ENCODE data around the gene B4GALNT4.
A peak's percentile ranks its signal among the peaks of the same experiment; 100 is the strongest.

B4GALNT4 gene

DNA sequence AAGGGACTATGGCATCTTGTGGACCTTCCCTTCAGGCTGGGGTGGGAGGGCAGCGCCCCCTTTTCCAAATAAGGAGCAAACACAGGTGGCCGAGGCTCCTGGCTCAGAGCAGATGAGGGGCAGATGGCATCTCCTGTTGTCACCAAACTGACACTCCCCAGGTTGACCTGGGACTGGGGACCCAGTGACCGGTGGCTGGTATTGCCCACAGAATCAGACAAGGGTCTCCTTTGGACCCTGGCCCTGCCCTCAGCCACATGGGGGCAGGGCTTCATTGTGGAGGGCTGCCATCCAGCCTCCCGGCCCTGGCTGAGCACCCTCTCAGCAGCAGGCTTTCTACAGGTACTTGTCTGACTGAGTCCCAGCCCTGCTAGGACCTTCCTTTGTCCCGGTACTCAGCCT lies 46.3 kb downstream of the B4GALNT4 start:
- Histone ChIP-seq H3K27me3 (ENCODE audit: control insufficient read depth in 5 of 5, insufficient read depth in 4 of 5, low read length in 5 of 5) (peaks cover 14 to 38% (median 21%) of the 10 kb centered on the region in 5 donors), H3K9ac (ENCODE audit: low read length in 5 of 5) (peak overlapping the region in 2 of 5 donors; percentile 53 to 55), H3K4me1 (ENCODE audit: control insufficient read depth in 5 of 5, insufficient read depth in 5 of 5, low read length in 5 of 5) (peaks cover 0 to 44% (median 30%) of the 10 kb centered on the region in 5 donors), H3K9me3 (ENCODE audit: control insufficient read depth in 5 of 5, low read length in 5 of 5) (no peaks in the 10 kb centered on the region), H3K36me3 (ENCODE audit: control insufficient read depth in 5 of 5, insufficient read depth in 5 of 5, low read length in 5 of 5) (no peaks in the 10 kb centered on the region), H3K4me3 (ENCODE audit: low read depth in 1 of 5, low read length in 5 of 5) (peak overlapping the region in 4 of 5 donors; percentile 44 to 82 (median 64)), H3K27ac (ENCODE audit: low read depth, low read length) (peak overlapping the region; percentile 46)

GRCh38 chr11:416051-416756 lies 46.9 kb downstream of the B4GALNT4 start:
- Histone ChIP-seq H3K4me3 (ENCODE audit: low read depth in 1 of 5, low read length in 5 of 5) (peak overlapping the region in 4 of 5 donors; percentile 55 to 82 (median 64)), H3K36me3 (ENCODE audit: control insufficient read depth in 5 of 5, insufficient read depth in 5 of 5, low read length in 5 of 5) (no peaks in the 10 kb centered on the region), H3K9me3 (ENCODE audit: control insufficient read depth in 5 of 5, low read length in 5 of 5) (no peaks in the 10 kb centered on the region), H3K4me1 (ENCODE audit: control insufficient read depth in 5 of 5, insufficient read depth in 5 of 5, low read length in 5 of 5) (peaks cover 0 to 44% (median 30%) of the 10 kb centered on the region in 5 donors), H3K9ac (ENCODE audit: low read length in 5 of 5) (peak overlapping the region in 3 of 5 donors; percentile 51 to 56 (median 53)), H3K27ac (ENCODE audit: low read depth, low read length) (peak overlapping the region; percentile 46), H3K27me3 (ENCODE audit: control insufficient read depth in 5 of 5, insufficient read depth in 4 of 5, low read length in 5 of 5) (peaks cover 14 to 38% (median 21%) of the 10 kb centered on the region in 5 donors)

DNA sequence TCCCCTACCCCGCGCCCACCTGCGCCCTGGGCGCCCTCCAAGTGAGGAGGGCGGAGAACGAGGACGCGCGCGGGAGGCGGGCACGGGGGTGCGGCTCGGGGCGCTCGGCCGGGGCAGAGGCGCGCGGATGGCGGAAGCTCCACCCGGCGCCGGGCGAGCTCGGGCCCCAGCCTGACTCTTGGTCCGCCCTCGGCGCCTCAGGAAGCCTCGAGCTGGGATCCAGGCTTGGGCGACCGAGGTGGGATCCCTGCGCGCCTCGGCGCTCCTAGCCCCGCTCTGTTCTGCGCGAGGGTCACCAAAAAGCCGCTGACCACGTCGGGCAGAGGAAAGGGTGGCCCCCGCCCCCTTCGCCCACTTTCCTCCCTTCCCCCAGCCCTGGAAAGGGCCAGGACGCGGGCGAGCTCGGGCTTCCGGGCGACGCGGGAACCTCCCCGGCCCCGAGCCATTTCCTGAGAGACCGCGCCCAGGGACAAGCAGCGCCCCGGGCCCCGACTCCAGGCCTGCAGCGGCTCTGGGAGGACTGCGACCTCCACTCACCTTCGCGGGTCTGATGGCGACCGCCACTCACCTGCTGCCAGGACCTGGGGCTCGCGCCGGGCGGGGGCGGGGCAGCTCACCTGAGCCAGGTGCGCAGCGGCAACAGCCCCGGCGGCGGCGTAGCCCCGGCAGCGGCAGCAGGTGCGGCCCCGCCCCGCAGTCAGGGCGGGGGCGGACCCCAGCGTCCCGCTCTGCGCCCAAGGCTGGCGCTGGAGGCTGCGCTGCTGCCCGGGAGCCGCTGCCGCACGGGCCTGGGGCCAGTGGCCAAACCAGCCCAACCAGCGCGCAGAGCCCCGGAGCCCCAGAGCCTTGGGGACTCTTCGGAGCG lies 47.7 kb downstream of the B4GALNT4 start:
- peak overlapping the region in 3 of 5 donors; percentile 30 to 56 (median 51) for H3K9ac ChIP-seq (ENCODE audit: low read length in 5 of 5)
- H3K27me3 ChIP-seq (ENCODE audit: control insufficient read depth in 5 of 5, insufficient read depth in 4 of 5, low read length in 5 of 5): peaks cover 14 to 38% (median 21%) of the 10 kb centered on the region in 5 donors
- H3K36me3 ChIP-seq (ENCODE audit: control insufficient read depth in 5 of 5, insufficient read depth in 5 of 5, low read length in 5 of 5): no peaks in the 10 kb centered on the region
- peak overlapping the region in 4 of 5 donors; percentile 55 to 82 (median 64) for H3K4me3 ChIP-seq (ENCODE audit: low read depth in 1 of 5, low read length in 5 of 5)
- peak overlapping the region; percentile 46 for H3K27ac ChIP-seq (ENCODE audit: low read depth, low read length)
- no peaks in the 10 kb centered on the region for H3K9me3 ChIP-seq (ENCODE audit: control insufficient read depth in 5 of 5, low read length in 5 of 5)
- H3K4me1 ChIP-seq (ENCODE audit: control insufficient read depth in 5 of 5, insufficient read depth in 5 of 5, low read length in 5 of 5): peaks cover 0 to 44% (median 30%) of the 10 kb centered on the region in 5 donors

- no peak overlapping the region for H3K27ac ChIP-seq (ENCODE audit: low read depth, low read length)
- H3K27me3 ChIP-seq (ENCODE audit: control insufficient read depth in 5 of 5, insufficient read depth in 4 of 5, low read length in 5 of 5): peaks cover 14 to 38% (median 21%) of the 10 kb centered on the region in 5 donors
- peak overlapping the region in 3 of 5 donors; percentile 61 to 82 (median 68) for H3K4me3 ChIP-seq (ENCODE audit: low read depth in 1 of 5, low read length in 5 of 5)
- no peaks in the 10 kb centered on the region for H3K9me3 ChIP-seq (ENCODE audit: control insufficient read depth in 5 of 5, low read length in 5 of 5)
- H3K36me3 ChIP-seq (ENCODE audit: control insufficient read depth in 5 of 5, insufficient read depth in 5 of 5, low read length in 5 of 5): no peaks in the 10 kb centered on the region
- H3K9ac ChIP-seq (ENCODE audit: low read length in 5 of 5): no peak overlapping the region
- peaks cover 0 to 44% (median 30%) of the 10 kb centered on the region in 5 donors for H3K4me1 ChIP-seq (ENCODE audit: control insufficient read depth in 5 of 5, insufficient read depth in 5 of 5, low read length in 5 of 5)
These were observed 48.5 kb downstream of the B4GALNT4 start for GRCh38 chr11:417652-418342.

DNA sequence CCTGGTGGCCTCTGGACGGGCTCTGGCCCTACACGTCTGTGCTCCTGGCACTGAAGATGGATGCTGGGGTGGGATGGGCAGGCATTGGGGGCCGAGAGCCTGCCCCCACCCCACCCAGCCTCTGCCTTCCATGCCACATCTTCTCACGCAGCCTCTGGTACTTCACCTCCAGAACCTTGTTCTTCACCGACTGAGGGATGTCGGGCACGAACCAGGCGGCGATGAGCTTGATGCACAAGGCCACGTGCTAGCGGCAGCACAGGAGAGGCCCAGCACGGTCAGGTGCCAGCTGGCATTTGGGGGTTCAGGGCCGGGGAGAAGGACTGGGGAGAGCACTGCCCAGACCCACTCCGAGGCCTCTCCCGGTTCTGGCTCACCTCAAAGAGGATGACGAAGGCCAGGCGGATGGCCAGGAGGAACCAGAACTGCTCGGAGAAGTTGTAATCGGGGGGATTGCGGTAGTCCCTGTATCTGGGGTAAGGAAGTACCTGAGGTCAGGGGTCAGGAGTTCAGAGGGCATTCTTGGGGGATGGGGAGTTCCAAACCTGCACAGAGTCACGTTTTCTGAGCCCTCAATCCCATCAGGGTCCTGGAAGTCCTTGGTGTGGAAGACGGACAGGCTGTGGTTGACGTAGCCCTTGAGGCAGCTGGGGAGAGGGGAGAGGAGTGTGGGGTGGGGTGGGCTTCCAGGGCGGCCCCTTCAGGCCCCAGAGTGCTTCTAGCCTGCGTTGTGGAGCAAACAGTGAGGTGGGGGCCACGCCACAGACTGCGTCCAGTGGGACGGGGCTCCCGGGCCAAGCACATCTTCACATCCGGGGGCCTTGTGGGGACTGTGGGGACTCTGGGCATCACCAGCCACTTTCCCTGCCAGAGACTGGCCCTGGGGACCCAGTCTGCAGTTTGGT lies 49.3 kb downstream of the B4GALNT4 start:
- Histone ChIP-seq H3K27me3 (ENCODE audit: control insufficient read depth in 5 of 5, insufficient read depth in 4 of 5, low read length in 5 of 5) (peaks cover 14 to 42% (median 22%) of the 10 kb centered on the region in 5 donors), H3K27ac (ENCODE audit: low read depth, low read length) (no peak overlapping the region), H3K9ac (ENCODE audit: low read length in 5 of 5) (no peak overlapping the region), H3K36me3 (ENCODE audit: control insufficient read depth in 5 of 5, insufficient read depth in 5 of 5, low read length in 5 of 5) (no peaks in the 10 kb centered on the region), H3K9me3 (ENCODE audit: control insufficient read depth in 5 of 5, low read length in 5 of 5) (no peaks in the 10 kb centered on the region), H3K4me3 (ENCODE audit: low read depth in 1 of 5, low read length in 5 of 5) (no peak overlapping the region), H3K4me1 (ENCODE audit: control insufficient read depth in 5 of 5, insufficient read depth in 5 of 5, low read length in 5 of 5) (peaks cover 0 to 38% (median 27%) of the 10 kb centered on the region in 5 donors)

- peaks cover 0 to 30% (median 19%) of the 10 kb centered on the region in 5 donors for H3K4me1 ChIP-seq (ENCODE audit: control insufficient read depth in 5 of 5, insufficient read depth in 5 of 5, low read length in 5 of 5)
- H3K9ac ChIP-seq (ENCODE audit: low read length in 5 of 5): no peak overlapping the region
- no peak overlapping the region for H3K4me3 ChIP-seq (ENCODE audit: low read depth in 1 of 5, low read length in 5 of 5)
- H3K36me3 ChIP-seq (ENCODE audit: control insufficient read depth in 5 of 5, insufficient read depth in 5 of 5, low read length in 5 of 5): no peaks in the 10 kb centered on the region
- peaks cover 14 to 40% (median 23%) of the 10 kb centered on the region in 5 donors for H3K27me3 ChIP-seq (ENCODE audit: control insufficient read depth in 5 of 5, insufficient read depth in 4 of 5, low read length in 5 of 5)
- no peaks in the 10 kb centered on the region for H3K9me3 ChIP-seq (ENCODE audit: control insufficient read depth in 5 of 5, low read length in 5 of 5)
- no peak overlapping the region for H3K27ac ChIP-seq (ENCODE audit: low read depth, low read length)
These were observed 50.1 kb downstream of the B4GALNT4 start for GRCh38 chr11:419248-420005.

GRCh38 chr11:420054-420910 lies 51.0 kb downstream of the B4GALNT4 start:
- Histone ChIP-seq H3K9ac (ENCODE audit: low read length in 5 of 5) (no peak overlapping the region), H3K36me3 (ENCODE audit: control insufficient read depth in 5 of 5, insufficient read depth in 5 of 5, low read length in 5 of 5) (no peaks in the 10 kb centered on the region), H3K9me3 (ENCODE audit: control insufficient read depth in 5 of 5, low read length in 5 of 5) (peaks cover 0 to 2% (median 0%) of the 10 kb centered on the region in 5 donors), H3K4me1 (ENCODE audit: control insufficient read depth in 5 of 5, insufficient read depth in 5 of 5, low read length in 5 of 5) (peaks cover 0 to 25% (median 17%) of the 10 kb centered on the region in 5 donors), H3K27ac (ENCODE audit: low read depth, low read length) (no peak overlapping the region), H3K4me3 (ENCODE audit: low read depth in 1 of 5, low read length in 5 of 5) (no peak overlapping the region), H3K27me3 (ENCODE audit: control insufficient read depth in 5 of 5, insufficient read depth in 4 of 5, low read length in 5 of 5) (peaks cover 14 to 36% (median 19%) of the 10 kb centered on the region in 5 donors)

- H3K4me1 ChIP-seq (ENCODE audit: control insufficient read depth in 5 of 5, insufficient read depth in 5 of 5, low read length in 5 of 5): peaks cover 0 to 19% (median 11%) of the 10 kb centered on the region in 5 donors
- H3K27me3 ChIP-seq (ENCODE audit: control insufficient read depth in 5 of 5, insufficient read depth in 4 of 5, low read length in 5 of 5): peaks cover 10 to 30% (median 19%) of the 10 kb centered on the region in 5 donors
- H3K36me3 ChIP-seq (ENCODE audit: control insufficient read depth in 5 of 5, insufficient read depth in 5 of 5, low read length in 5 of 5): no peaks in the 10 kb centered on the region
These were observed 51.6 kb downstream of the B4GALNT4 start for GRCh38 chr11:420911-421321.

More at GRCh38 chr11:420911-421321, 51.6 kb downstream of the B4GALNT4 start:
- peaks cover 0 to 3% (median 0%) of the 10 kb centered on the region in 5 donors for H3K9me3 ChIP-seq (ENCODE audit: control insufficient read depth in 5 of 5, low read length in 5 of 5)
- no peak overlapping the region for H3K4me3 ChIP-seq (ENCODE audit: low read depth in 1 of 5, low read length in 5 of 5)
- H3K27ac ChIP-seq (ENCODE audit: low read depth, low read length): no peak overlapping the region
- H3K9ac ChIP-seq (ENCODE audit: low read length in 5 of 5): no peak overlapping the region
